ENCODE measurements around the gene PTPRG. TPM values are rescaled to one million over a fixed set of nuclear protein-coding genes. Genes with fewer than 3 reads are reported as not detected.

PTPRG gene
- total and polyA plus RNA-seq, 2 experiments from 2014 or later: 24.4 to 131 TPM

DNA sequence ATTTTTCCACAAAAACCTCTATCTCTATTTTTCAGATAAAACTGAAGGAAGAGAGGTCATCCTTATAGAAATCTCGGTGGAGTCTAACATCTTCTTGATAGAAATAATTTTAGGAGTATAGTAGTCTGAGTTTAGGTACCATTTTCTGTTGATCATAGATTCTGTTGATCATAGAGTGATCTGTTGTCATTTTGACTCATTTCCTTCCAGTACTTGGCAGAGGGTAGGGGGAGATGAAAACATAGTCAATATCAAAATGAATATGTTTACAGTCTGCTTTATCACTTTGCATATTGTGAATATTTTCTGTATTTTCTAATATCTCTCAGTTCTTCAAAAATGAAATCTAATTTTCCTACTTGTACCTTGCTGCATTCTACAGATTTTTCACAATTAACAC is 458.5 kb downstream of the PTPRG start:
- H3K4me1 Mint-ChIP-seq: peaks cover 30% of the 10 kb centered on the region
- no peaks in the 10 kb centered on the region for H4K20me1 ChIP-seq (replicated peaks; ENCODE audit: insufficient read depth)
- H3K79me2 ChIP-seq (replicated peaks; ENCODE audit: insufficient read depth): peaks cover 14% of the 10 kb centered on the region
- no peaks in the 10 kb centered on the region for H3K27me3 ChIP-seq (ENCODE audit: insufficient read depth)
- H3K9me3 Mint-ChIP-seq: no peaks in the 10 kb centered on the region
- peaks cover 18% of the 10 kb centered on the region for H3K4me1 ChIP-seq (ENCODE audit: insufficient read depth)
- no peak overlapping the region for H3K4me3 ChIP-seq
- H3F3A ChIP-seq (replicated peaks; ENCODE audit: low read depth): no peaks in the 10 kb centered on the region
- no peaks in the 10 kb centered on the region for H3K36me3 ChIP-seq (ENCODE audit: insufficient read depth)
- no peaks in the 10 kb centered on the region for H3K27me3 Mint-ChIP-seq (ENCODE audit: insufficient read depth, low read depth, poor library complexity)
- H2AFZ ChIP-seq: no peak overlapping the region
- no peak overlapping the region for H3K27ac Mint-ChIP-seq
- no peaks in the 10 kb centered on the region for H3K9me2 ChIP-seq (ENCODE audit: insufficient read depth)
- TF ChIP-seq ZNF331 (CRISPR knock-in tag; IDR thresholded peaks at IDR 0.05; ENCODE audit: low read depth) (no peak), POLR2AphosphoS5 (IDR thresholded peaks at IDR 0.05; ENCODE audit: low read depth) (no peak), NANOG (IDR thresholded peaks at IDR 0.05; ENCODE audit: borderline replicate concordance) (no peak), CREB1 (CRISPR knock-in tag; IDR thresholded peaks at IDR 0.05; ENCODE audit: low read depth) (no peak), EZH2phosphoT487 (IDR thresholded peaks at IDR 0.05; ENCODE audit: unreplicated experiment) (no peak), JUNB (IDR thresholded peaks at IDR 0.05; ENCODE audit: unreplicated experiment) (no peak), ZNF114 (CRISPR knock-in tag; IDR thresholded peaks at IDR 0.05) (no peak), EZH2 (IDR thresholded peaks at IDR 0.05; ENCODE audit: low read depth, unreplicated experiment) (no peak), STAT1 (IDR thresholded peaks at IDR 0.05; ENCODE audit: unreplicated experiment) (no peak)
- TF ChIP-seq, protein P1, sequence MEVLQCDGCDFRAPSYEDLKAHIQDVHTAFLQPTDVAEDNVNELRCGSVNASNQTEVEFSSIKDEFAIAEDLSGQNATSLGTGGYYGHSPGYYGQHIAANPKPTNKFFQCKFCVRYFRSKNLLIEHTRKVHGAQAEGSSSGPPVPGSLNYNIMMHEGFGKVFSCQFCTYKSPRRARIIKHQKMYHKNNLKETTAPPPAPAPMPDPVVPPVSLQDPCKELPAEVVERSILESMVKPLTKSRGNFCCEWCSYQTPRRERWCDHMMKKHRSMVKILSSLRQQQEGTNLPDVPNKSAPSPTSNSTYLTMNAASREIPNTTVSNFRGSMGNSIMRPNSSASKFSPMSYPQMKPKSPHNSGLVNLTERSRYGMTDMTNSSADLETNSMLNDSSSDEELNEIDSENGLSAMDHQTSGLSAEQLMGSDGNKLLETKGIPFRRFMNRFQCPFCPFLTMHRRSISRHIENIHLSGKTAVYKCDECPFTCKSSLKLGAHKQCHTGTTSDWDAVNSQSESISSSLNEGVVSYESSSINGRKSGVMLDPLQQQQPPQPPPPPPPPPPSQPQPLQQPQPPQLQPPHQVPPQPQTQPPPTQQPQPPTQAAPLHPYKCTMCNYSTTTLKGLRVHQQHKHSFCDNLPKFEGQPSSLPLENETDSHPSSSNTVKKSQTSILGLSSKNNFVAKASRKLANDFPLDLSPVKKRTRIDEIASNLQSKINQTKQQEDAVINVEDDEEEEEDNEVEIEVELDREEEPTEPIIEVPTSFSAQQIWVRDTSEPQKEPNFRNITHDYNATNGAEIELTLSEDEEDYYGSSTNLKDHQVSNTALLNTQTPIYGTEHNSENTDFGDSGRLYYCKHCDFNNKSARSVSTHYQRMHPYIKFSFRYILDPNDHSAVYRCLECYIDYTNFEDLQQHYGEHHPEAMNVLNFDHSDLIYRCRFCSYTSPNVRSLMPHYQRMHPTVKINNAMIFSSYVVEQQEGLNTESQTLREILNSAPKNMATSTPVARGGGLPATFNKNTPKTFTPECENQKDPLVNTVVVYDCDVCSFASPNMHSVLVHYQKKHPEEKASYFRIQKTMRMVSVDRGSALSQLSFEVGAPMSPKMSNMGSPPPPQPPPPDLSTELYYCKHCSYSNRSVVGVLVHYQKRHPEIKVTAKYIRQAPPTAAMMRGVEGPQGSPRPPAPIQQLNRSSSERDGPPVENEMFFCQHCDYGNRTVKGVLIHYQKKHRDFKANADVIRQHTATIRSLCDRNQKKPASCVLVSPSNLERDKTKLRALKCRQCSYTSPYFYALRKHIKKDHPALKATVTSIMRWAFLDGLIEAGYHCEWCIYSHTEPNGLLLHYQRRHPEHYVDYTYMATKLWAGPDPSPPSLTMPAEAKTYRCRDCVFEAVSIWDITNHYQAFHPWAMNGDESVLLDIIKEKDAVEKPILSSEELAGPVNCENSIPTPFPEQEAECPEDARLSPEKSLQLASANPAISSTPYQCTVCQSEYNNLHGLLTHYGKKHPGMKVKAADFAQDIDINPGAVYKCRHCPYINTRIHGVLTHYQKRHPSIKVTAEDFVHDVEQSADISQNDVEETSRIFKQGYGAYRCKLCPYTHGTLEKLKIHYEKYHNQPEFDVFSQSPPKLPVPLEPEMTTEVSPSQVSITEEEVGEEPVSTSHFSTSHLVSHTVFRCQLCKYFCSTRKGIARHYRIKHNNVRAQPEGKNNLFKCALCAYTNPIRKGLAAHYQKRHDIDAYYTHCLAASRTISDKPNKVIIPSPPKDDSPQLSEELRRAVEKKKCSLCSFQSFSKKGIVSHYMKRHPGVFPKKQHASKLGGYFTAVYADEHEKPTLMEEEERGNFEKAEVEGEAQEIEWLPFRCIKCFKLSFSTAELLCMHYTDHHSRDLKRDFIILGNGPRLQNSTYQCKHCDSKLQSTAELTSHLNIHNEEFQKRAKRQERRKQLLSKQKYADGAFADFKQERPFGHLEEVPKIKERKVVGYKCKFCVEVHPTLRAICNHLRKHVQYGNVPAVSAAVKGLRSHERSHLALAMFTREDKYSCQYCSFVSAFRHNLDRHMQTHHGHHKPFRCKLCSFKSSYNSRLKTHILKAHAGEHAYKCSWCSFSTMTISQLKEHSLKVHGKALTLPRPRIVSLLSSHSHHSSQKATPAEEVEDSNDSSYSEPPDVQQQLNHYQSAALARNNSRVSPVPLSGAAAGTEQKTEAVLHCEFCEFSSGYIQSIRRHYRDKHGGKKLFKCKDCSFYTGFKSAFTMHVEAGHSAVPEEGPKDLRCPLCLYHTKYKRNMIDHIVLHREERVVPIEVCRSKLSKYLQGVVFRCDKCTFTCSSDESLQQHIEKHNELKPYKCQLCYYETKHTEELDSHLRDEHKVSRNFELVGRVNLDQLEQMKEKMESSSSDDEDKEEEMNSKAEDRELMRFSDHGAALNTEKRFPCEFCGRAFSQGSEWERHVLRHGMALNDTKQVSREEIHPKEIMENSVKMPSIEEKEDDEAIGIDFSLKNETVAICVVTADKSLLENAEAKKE (CRISPR knock-in tag; IDR thresholded peaks at IDR 0.05): no peak
- TF ChIP-seq, protein P2, sequence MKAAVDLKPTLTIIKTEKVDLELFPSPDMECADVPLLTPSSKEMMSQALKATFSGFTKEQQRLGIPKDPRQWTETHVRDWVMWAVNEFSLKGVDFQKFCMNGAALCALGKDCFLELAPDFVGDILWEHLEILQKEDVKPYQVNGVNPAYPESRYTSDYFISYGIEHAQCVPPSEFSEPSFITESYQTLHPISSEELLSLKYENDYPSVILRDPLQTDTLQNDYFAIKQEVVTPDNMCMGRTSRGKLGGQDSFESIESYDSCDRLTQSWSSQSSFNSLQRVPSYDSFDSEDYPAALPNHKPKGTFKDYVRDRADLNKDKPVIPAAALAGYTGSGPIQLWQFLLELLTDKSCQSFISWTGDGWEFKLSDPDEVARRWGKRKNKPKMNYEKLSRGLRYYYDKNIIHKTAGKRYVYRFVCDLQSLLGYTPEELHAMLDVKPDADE (IDR thresholded peaks at IDR 0.05): no peak
- TF ChIP-seq, protein P3, sequence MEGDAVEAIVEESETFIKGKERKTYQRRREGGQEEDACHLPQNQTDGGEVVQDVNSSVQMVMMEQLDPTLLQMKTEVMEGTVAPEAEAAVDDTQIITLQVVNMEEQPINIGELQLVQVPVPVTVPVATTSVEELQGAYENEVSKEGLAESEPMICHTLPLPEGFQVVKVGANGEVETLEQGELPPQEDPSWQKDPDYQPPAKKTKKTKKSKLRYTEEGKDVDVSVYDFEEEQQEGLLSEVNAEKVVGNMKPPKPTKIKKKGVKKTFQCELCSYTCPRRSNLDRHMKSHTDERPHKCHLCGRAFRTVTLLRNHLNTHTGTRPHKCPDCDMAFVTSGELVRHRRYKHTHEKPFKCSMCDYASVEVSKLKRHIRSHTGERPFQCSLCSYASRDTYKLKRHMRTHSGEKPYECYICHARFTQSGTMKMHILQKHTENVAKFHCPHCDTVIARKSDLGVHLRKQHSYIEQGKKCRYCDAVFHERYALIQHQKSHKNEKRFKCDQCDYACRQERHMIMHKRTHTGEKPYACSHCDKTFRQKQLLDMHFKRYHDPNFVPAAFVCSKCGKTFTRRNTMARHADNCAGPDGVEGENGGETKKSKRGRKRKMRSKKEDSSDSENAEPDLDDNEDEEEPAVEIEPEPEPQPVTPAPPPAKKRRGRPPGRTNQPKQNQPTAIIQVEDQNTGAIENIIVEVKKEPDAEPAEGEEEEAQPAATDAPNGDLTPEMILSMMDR (conservative IDR thresholded peaks at IDR 0.05; ENCODE audit: low read depth in 2 of 2): no peak
- TF ChIP-seq, protein P4, sequence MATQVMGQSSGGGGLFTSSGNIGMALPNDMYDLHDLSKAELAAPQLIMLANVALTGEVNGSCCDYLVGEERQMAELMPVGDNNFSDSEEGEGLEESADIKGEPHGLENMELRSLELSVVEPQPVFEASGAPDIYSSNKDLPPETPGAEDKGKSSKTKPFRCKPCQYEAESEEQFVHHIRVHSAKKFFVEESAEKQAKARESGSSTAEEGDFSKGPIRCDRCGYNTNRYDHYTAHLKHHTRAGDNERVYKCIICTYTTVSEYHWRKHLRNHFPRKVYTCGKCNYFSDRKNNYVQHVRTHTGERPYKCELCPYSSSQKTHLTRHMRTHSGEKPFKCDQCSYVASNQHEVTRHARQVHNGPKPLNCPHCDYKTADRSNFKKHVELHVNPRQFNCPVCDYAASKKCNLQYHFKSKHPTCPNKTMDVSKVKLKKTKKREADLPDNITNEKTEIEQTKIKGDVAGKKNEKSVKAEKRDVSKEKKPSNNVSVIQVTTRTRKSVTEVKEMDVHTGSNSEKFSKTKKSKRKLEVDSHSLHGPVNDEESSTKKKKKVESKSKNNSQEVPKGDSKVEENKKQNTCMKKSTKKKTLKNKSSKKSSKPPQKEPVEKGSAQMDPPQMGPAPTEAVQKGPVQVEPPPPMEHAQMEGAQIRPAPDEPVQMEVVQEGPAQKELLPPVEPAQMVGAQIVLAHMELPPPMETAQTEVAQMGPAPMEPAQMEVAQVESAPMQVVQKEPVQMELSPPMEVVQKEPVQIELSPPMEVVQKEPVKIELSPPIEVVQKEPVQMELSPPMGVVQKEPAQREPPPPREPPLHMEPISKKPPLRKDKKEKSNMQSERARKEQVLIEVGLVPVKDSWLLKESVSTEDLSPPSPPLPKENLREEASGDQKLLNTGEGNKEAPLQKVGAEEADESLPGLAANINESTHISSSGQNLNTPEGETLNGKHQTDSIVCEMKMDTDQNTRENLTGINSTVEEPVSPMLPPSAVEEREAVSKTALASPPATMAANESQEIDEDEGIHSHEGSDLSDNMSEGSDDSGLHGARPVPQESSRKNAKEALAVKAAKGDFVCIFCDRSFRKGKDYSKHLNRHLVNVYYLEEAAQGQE (IDR thresholded peaks at IDR 0.05; ENCODE audit: unreplicated experiment): no peak
- DNase-seq (ENCODE audit: low spot score) (no peak), ATAC-seq (no peak)
- H3K36me3 Mint-ChIP-seq (ENCODE audit: low read depth): peaks cover 17% of the 10 kb centered on the region
- H3K4me2 ChIP-seq: no peak overlapping the region
- H3K4me3 Mint-ChIP-seq: no peak overlapping the region
- no peak overlapping the region for H3K27ac ChIP-seq (ENCODE audit: low read depth)

Data from GM23338 (cell line).